GM12801 (cell line): Measurements from ENCODE around the gene KCTD15.

Source experiments
- CTCF ChIP-seq: IDR thresholded peaks from one replicate; pipeline ENCODE4 v1.5.1; 2011; ENCODE audit warnings: control low read depth; ENCODE audit not compliant: insufficient read length; ENCODE audit errors: extremely low read depth

The KCTD15 gene

GRCh38 chr19:33789344-33789743 lies 7.3 kb upstream of the KCTD15 start:
- TF ChIP-seq CTCF: no peak

- no peak for TF ChIP-seq CTCF
Observed at GRCh38 chr19:33794683-33795369, 1.8 kb upstream of the KCTD15 start.

- no peak for TF ChIP-seq CTCF
Observed at GRCh38 chr19:33795370-33796163, 1.1 kb upstream of the KCTD15 start.

GRCh38 chr19:33797802-33798671 lies 1.4 kb downstream of the KCTD15 start:
- no peak for TF ChIP-seq CTCF

GRCh38 chr19:33798681-33799111 lies 2.0 kb downstream of the KCTD15 start:
- TF ChIP-seq CTCF: no peak

- no peak for TF ChIP-seq CTCF
Observed at GRCh38 chr19:33799476-33799875, 2.8 kb downstream of the KCTD15 start.
